Loucy (cell line): ENCODE results near the gene HHATL.

Experiments
- H2AFZ ChIP-seq: fragments of 200-600 bp; sonication (generic); 2 replicates; pipeline ENCODE4 v1.6.0; 2016; ENCODE audit warnings: antibody characterized with exemption, mild to moderate bottlenecking, low read length, moderate library complexity
- H3F3A ChIP-seq: fragments of 200-600 bp; 2 replicates; pipeline ENCODE4 v1.6.0; 2016; ENCODE audit warnings: antibody characterized with exemption, low read depth, mild to moderate bottlenecking
- H3K27me3 ChIP-seq: fragments of 200-600 bp; sonication (generic); 2 replicates; pipeline ENCODE4 v1.6.1; 2014; ENCODE audit warnings: low read length, mild to moderate bottlenecking; ENCODE audit not compliant: insufficient read depth, poor library complexity, severe bottlenecking
- H3K36me3 ChIP-seq: fragments of 200-600 bp; sonication (generic); 2 replicates; pipeline ENCODE4 v1.6.1; 2016; ENCODE audit warnings: low read length; ENCODE audit not compliant: insufficient read depth
- H3K4me1 ChIP-seq: fragments of 200-600 bp; sonication (generic); 2 replicates; pipeline ENCODE4 v1.5.1; 2014; ENCODE audit warnings: low read length, mild to moderate bottlenecking; ENCODE audit not compliant: insufficient read depth, poor library complexity, severe bottlenecking
- H3K4me2 ChIP-seq: fragments of 200-600 bp; sonication (generic); 2 replicates; pipeline ENCODE4 v1.6.0; 2014; ENCODE audit warnings: antibody characterized with exemption, low read length, low read depth, mild to moderate bottlenecking; ENCODE audit not compliant: poor library complexity, severe bottlenecking
- H3K4me3 ChIP-seq: fragments of 200-600 bp; sonication (generic); 2 replicates; pipeline ENCODE4 v1.5.1; 2014; ENCODE audit warnings: low read length, mild to moderate bottlenecking, mixed read lengths; ENCODE audit not compliant: poor library complexity, severe bottlenecking
- H3K79me2 ChIP-seq: fragments of 200-600 bp; sonication (generic); 2 replicates; pipeline ENCODE4 v1.6.1; 2014; ENCODE audit warnings: low read length; ENCODE audit not compliant: insufficient read depth
- H3K9ac ChIP-seq: fragments of 200-600 bp; sonication (generic); 2 replicates; pipeline ENCODE4 v1.6.0; 2014; ENCODE audit warnings: mild to moderate bottlenecking, low read depth, low read length, moderate library complexity; ENCODE audit not compliant: poor library complexity, severe bottlenecking
- H3K9me2 ChIP-seq: fragments of 200-600 bp; sonication (generic); replicated peaks from 2 replicates; pipeline ENCODE4 v1.6.1; 2016; ENCODE audit warnings: low read depth, low read length, mixed read lengths
- H3K9me3 ChIP-seq: fragments of 200-600 bp; sonication (generic); 2 replicates; pipeline ENCODE4 v1.6.1; 2014; ENCODE audit warnings: mild to moderate bottlenecking, antibody characterized with exemption, low read length, low read depth; ENCODE audit not compliant: insufficient read depth
- H4K20me1 ChIP-seq: fragments of 200-600 bp; sonication (generic); 2 replicates; pipeline ENCODE4 v1.6.0; 2014; ENCODE audit warnings: antibody characterized with exemption, low read length, mild to moderate bottlenecking; ENCODE audit not compliant: insufficient read depth, poor library complexity, severe bottlenecking
- CTCF ChIP-seq: fragments of 200-600 bp; sonication (generic); conservative IDR thresholded peaks from 2 replicates; pipeline ENCODE4 v1.5.1; 2014; ENCODE audit warnings: mild to moderate bottlenecking, antibody characterized with exemption, low read length
- EZH2phosphoT487 ChIP-seq: fragments of 200-600 bp; IDR thresholded peaks from 2 replicates; pipeline ENCODE4 v1.6.1; 2018; ENCODE audit warnings: antibody characterized with exemption, mild to moderate bottlenecking, moderate library complexity, borderline replicate concordance

Gene HHATL

GRCh38 chr3:42649783-42650182 lies 52.8 kb downstream of the HHATL start:
- TF ChIP-seq EZH2phosphoT487 (no peak), CTCF (no peak)
- Histone ChIP-seq H3K4me2 (no peak overlapping the region), H4K20me1 (no peaks in the 10 kb centered on the region), H3K9me2 (no peaks in the 10 kb centered on the region), H3F3A (0 out of 2 replicates have a peak, but pooled peaks cover 10% of the 10 kb centered on the region), H3K4me3 (no peak overlapping the region), H2AFZ (no peak overlapping the region), H3K9me3 (no peaks in the 10 kb centered on the region), H3K4me1 (peaks cover 24% of the 10 kb centered on the region), H3K36me3 (peaks cover 40% of the 10 kb centered on the region; the same call in 1 of the 2 replicates), H3K79me2 (no peaks in the 10 kb centered on the region), H3K9ac (no peak overlapping the region), H3K27me3 (no peaks in the 10 kb centered on the region)

- H3K79me2 ChIP-seq = no peaks in the 10 kb centered on the region
- 0 out of 2 replicates have a peak, but pooled peaks cover 10% of the 10 kb centered on the region for H3F3A ChIP-seq
- peaks cover 23% of the 10 kb centered on the region for H3K4me1 ChIP-seq
- peaks cover 47% of the 10 kb centered on the region; the same call in 1 of the 2 replicates for H3K36me3 ChIP-seq
- no peaks in the 10 kb centered on the region for H4K20me1 ChIP-seq
- H3K9ac ChIP-seq = no peak overlapping the region
- H3K27me3 ChIP-seq = no peaks in the 10 kb centered on the region
- no peaks in the 10 kb centered on the region for H3K9me3 ChIP-seq
- no peak overlapping the region for H3K4me2 ChIP-seq
- H3K4me3 ChIP-seq = no peak overlapping the region
- no peaks in the 10 kb centered on the region for H3K9me2 ChIP-seq
- TF ChIP-seq EZH2phosphoT487 (no peak), CTCF (no peak)
- no peak overlapping the region for H2AFZ ChIP-seq
These were observed 53.6 kb downstream of the HHATL start for GRCh38 chr3:42649006-42649405.

GRCh38 chr3:42647821-42648459 lies 54.7 kb downstream of the HHATL start:
- Histone ChIP-seq H3K9me2 (no peaks in the 10 kb centered on the region), H3K9me3 (no peaks in the 10 kb centered on the region), H2AFZ (no peak overlapping the region), H3K36me3 (peaks cover 58% of the 10 kb centered on the region; the same call in 1 of the 2 replicates), H3K9ac (no peak overlapping the region), H3K4me2 (no peak overlapping the region), H3F3A (0 out of 2 replicates have a peak, but pooled peaks cover 10% of the 10 kb centered on the region), H3K27me3 (no peaks in the 10 kb centered on the region), H3K79me2 (no peaks in the 10 kb centered on the region), H3K4me3 (no peak overlapping the region), H4K20me1 (no peaks in the 10 kb centered on the region), H3K4me1 (peaks cover 12% of the 10 kb centered on the region)
- no peak for TF ChIP-seq CTCF
- no peak for TF ChIP-seq EZH2phosphoT487
